ENCODE results near the gene ENOX1.

- no peak for TF ChIP-seq EP300 (IDR thresholded peaks at IDR 0.05; ENCODE audit: borderline replicate concordance in 1 of 2, low read depth in 2 of 2, low read length in 2 of 2)
- no peak for TF ChIP-seq GTF2F1 (IDR thresholded peaks at IDR 0.05; ENCODE audit: borderline replicate concordance, low read depth, low read length)
- TF ChIP-seq SRF (IDR thresholded peaks at IDR 0.05; ENCODE audit: low read depth, low read length): no peak
- TF ChIP-seq ASH2L (IDR thresholded peaks at IDR 0.05; ENCODE audit: low read length): no peak
- TF ChIP-seq ATF2 (IDR thresholded peaks at IDR 0.05; ENCODE audit: low read length): no peak
- no peak for TF ChIP-seq CTCF (IDR thresholded peaks at IDR 0.05; ENCODE audit: control extremely low read depth in 1 of 3, insufficient read depth in 1 of 3, low read depth in 1 of 3, low read length in 3 of 3)
- no peak for TF ChIP-seq HDAC2 (IDR thresholded peaks at IDR 0.05; ENCODE audit: borderline replicate concordance in 1 of 2, low read depth in 2 of 2, low read length in 2 of 2)
- no peak for TF ChIP-seq POLR2A (IDR thresholded peaks at IDR 0.05; ENCODE audit: control extremely low read depth in 1 of 2, low read depth in 2 of 2, low read length in 2 of 2)
Measured at GRCh38 chr13:43191546-43191945, 595.2 kb downstream of the ENOX1 start.

Data from H1 (cell line).